ENCODE results near the gene NKD1. TPM values are rescaled to one million over a fixed set of nuclear protein-coding genes. Genes with fewer than 3 reads are reported as not detected.

NKD1 gene
- total RNA-seq, 1 donor = 1.2 TPM

DNA sequence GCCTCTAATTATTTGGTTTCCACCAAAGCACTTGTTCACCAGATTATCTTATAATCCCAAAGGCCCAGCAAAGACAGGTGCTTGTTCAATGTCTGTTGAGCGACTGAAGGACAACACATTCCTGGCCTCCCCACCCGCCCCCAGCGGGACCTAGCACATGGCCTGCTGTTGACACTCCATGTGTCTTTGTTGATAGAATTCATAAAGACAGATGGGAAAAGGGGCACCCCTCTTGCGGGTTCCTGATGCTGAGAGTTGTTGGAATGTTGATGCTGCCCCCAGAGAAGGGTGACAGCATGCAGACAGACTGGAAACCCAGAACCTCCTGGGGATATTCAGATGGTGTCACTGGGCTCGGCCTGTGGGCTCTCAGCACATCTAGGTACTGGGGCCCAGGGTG lies 96.0 kb downstream of the NKD1 start:
- H3K27me3 ChIP-seq (ENCODE audit: insufficient read depth, low read length) = no peaks in the 10 kb centered on the region
- no peaks in the 10 kb centered on the region for H3K9me3 ChIP-seq (ENCODE audit: low read depth, low read length)
- H3K4me3 ChIP-seq (ENCODE audit: low read length) = no peak overlapping the region
- no peaks in the 10 kb centered on the region for H3K4me1 ChIP-seq (ENCODE audit: insufficient read depth, low read length)

DNA sequence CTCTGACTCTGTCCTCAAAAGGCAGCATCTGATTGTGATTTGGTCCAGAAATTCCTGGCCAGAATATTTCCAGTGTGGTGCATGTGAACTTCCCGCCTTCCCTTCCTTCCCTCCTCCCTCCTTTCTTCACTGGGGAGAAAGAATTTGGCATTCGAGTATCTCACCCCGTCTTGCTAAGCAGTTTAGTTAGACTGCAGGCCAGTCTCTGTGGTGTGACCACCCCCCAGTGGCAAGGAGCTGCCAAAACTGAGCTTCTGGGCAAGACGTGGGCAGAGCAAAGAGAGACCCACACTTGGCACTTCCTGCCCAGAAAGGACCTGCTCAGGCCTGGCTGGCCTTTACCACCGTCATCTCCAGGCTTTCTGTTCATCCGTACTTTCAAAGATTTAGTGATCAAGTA lies 96.5 kb downstream of the NKD1 start:
- Histone ChIP-seq H3K4me3 (ENCODE audit: low read length) (no peak overlapping the region), H3K27me3 (ENCODE audit: insufficient read depth, low read length) (no peaks in the 10 kb centered on the region), H3K9me3 (ENCODE audit: low read depth, low read length) (no peaks in the 10 kb centered on the region), H3K4me1 (ENCODE audit: insufficient read depth, low read length) (no peaks in the 10 kb centered on the region)

DNA sequence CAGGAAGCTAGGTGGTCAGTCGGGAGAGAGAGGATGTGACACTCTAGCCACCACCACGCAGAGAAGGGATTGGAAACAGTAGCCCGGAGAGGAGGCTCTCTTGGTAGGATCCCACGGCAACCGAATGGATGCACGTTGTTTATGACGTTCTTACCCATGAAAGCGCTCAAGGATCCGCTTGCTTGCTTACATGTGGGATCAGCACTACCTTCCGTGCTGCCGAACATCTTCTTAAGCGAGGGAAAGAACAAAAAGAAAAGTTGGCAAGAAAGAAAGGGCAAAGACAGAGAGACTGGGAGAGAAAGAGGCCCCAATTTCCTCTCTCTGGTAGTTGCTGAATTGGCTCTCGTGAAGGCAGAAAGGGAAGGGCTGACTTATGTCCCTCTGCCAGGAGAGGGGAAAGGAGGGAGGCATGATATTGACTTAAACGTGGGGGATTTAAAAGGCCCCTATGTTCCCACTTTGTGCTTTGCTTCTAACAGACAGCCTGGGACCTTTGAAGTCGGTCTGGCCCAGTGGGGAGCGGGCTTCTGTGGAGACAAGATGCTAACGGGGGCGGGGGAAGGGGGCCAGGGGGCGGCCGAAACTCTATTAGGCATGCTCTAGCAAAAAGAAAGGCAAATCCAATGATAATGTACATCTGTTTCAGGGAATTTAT lies 97.5 kb downstream of the NKD1 start:
- Histone ChIP-seq H3K27me3 (ENCODE audit: insufficient read depth, low read length) (no peaks in the 10 kb centered on the region), H3K4me1 (ENCODE audit: insufficient read depth, low read length) (no peaks in the 10 kb centered on the region), H3K9me3 (ENCODE audit: low read depth, low read length) (no peaks in the 10 kb centered on the region), H3K4me3 (ENCODE audit: low read length) (no peak overlapping the region)

DNA sequence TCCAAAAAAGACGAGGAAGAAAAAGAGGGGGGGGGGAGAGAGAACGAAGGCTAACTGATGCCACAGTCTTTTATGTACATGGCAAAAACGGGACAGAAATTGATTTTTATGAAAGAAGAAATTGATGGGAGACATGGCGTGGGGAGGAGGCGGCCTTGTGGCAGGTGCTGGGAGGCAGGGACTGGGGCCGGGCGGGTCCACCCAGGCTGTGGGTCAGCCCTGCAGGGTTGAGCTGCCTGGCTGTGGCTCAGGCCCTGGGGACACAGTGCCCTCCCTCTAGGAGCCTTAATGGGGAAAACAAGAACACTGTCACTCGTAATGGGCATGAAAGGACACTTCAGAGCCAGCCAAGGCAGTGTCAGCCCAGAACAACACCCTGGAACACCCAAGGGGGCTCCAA lies 98.1 kb downstream of the NKD1 start:
- no peaks in the 10 kb centered on the region for H3K27me3 ChIP-seq (ENCODE audit: insufficient read depth, low read length)
- no peak overlapping the region for H3K4me3 ChIP-seq (ENCODE audit: low read length)
- H3K9me3 ChIP-seq (ENCODE audit: low read depth, low read length) = no peaks in the 10 kb centered on the region
- no peaks in the 10 kb centered on the region for H3K4me1 ChIP-seq (ENCODE audit: insufficient read depth, low read length)

DNA sequence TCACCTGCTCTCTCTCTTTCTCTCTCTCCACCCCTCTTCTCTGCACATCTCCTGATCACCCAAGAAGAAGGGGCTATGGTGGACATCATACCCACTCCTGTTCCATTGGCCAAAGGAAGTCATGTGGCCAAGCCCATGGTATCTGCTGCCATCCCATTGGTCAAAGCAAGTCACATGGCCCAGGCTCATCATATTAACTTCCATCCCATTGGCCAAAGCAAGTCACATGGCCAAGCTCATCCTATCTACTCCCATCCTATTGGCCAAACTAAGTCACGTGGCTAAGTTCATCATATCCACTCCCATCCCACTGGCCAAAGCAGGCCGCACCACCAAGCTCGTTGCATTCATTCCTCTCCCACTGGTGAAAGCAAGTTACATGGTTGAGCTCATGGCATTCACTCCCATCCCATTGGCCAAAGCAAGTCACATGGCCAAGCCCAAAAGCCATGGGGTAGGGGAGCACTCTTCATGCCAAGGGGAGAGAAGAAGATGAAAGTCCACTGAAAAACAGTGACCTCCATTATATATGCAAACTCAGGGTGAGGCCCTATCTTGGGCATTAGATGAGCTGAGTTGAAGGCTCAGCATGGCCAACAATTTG lies 103.7 kb downstream of the NKD1 start:
- no peaks in the 10 kb centered on the region for H3K9me3 ChIP-seq (ENCODE audit: low read depth, low read length)
- no peaks in the 10 kb centered on the region for H3K4me1 ChIP-seq (ENCODE audit: insufficient read depth, low read length)
- H3K4me3 ChIP-seq (ENCODE audit: low read length) = no peak overlapping the region
- no peaks in the 10 kb centered on the region for H3K27me3 ChIP-seq (ENCODE audit: insufficient read depth, low read length)

DNA sequence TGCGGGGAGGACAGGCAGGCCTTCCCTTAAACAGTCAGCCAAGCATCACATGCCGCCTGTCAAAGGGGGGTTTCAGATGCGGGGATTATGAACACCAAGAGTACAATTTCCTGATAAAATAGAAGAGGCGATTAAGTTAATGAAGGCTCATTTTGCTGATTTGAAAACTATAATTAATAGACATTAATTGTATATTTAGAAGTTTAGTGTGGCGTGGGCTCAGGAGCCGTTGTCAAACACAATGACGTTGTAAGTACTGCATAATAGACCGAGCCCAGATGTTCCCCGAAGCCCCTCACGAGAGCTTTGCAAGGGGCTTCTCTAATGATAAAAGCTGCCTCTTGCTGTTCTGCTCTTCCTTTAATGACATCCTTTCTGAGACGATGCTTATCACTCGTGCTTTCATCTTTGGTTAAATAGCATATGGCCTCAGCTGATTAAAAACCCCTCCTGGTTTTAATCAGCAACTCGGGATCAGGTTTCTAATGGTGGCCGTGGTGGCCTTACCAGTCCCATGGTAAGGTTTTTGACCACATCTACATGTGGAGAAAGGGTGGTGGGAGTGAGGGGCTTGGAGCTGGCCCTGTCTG lies 104.7 kb downstream of the NKD1 start:
- no peaks in the 10 kb centered on the region for H3K27me3 ChIP-seq (ENCODE audit: insufficient read depth, low read length)
- no peaks in the 10 kb centered on the region for H3K4me1 ChIP-seq (ENCODE audit: insufficient read depth, low read length)
- H3K4me3 ChIP-seq (ENCODE audit: low read length) = no peak overlapping the region
- no peaks in the 10 kb centered on the region for H3K9me3 ChIP-seq (ENCODE audit: low read depth, low read length)

DNA sequence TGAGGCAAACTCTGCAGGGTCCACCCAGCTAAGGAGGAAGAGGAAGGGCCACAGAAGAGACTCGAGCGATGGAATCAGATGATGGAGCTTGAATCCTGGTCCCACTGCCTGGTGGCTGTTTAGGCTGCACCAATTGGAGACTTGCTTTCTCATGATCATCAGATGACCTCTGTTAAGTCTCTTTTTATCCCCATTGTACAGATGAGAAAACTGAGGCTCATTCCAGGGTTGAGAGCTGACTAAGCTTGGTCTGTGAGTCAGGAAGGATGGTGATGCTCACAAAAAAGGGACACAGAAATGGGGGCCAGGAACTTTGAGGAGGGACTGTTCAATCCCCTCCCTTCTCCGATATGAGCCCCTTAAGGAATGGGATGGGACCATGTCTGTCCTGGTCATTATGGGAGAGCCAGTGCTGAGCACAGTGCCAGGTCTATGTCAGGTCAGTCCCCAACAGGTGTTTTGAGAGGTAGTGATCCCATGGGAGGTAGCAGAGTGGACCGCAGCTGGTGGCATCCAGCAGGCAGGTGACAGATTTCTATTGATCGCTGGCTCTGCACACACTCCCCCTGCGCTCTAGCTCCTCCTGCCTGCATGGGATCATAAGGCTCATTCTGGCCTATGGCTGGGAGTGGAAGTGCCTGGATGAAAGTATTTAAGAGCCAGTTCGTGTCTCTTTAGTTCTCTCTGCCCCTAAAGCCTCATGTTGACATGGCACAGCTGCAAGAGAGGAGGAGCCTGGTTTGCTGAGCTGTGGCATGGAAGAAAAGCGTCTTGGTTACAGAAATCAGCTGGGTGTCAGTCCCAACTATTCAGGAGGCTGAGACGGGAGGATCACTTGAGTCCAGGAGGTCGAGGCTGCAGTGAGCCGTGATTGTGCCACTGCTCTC lies 105.7 kb downstream of the NKD1 start:
- H3K4me1 ChIP-seq (ENCODE audit: insufficient read depth, low read length) = no peaks in the 10 kb centered on the region
- no peaks in the 10 kb centered on the region for H3K9me3 ChIP-seq (ENCODE audit: low read depth, low read length)
- H3K27me3 ChIP-seq (ENCODE audit: insufficient read depth, low read length) = no peaks in the 10 kb centered on the region
- no peak overlapping the region for H3K4me3 ChIP-seq (ENCODE audit: low read length)

DNA sequence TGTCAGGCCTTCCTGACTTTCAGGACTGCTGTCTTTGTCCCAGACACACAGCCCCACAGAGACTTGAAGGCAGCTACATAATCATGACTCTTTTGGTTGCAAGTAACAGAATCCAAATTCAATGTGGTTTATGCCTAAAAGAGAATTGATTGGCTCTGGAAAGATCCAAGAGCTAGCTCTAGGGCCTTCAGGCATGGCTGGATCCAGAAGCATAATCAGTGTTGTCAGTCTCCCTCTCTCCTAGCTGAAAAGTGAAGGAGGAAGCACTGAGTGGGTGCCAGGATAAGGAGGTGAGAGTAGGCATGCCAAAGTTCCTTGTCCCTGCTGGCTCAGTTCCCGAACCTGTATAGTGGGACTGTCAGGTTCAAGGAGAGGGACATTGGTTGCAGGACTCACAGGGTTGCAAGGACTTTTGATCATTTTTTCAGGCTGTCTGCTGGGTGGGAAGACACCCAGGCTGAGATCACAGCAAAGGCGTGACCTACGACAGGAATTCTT lies 107.4 kb downstream of the NKD1 start:
- Histone ChIP-seq H3K9me3 (ENCODE audit: low read depth, low read length) (no peaks in the 10 kb centered on the region), H3K4me1 (ENCODE audit: insufficient read depth, low read length) (no peaks in the 10 kb centered on the region), H3K27me3 (ENCODE audit: insufficient read depth, low read length) (no peaks in the 10 kb centered on the region), H3K4me3 (ENCODE audit: low read length) (no peak overlapping the region)

DNA sequence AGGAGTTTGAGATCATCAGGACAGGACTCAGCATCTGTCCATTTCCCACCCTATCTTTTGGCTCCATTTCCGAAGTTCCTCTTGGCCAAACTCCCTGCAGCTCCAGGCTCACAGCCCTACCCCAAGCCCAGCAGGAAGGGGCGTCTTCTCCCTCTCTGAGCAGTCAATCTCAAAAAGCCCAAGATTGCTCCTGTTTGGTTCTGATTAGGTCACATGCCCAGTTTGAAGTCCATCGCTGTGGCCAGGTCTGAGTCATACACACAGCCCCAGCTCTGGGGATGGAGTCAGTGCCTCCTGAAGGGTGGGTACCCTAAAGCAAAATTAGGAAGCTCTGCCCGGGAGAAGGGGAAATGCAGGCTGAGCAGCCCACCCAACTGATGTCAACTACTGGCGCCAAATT lies 109.0 kb downstream of the NKD1 start:
- no peaks in the 10 kb centered on the region for H3K4me1 ChIP-seq (ENCODE audit: insufficient read depth, low read length)
- H3K27me3 ChIP-seq (ENCODE audit: insufficient read depth, low read length) = no peaks in the 10 kb centered on the region
- H3K4me3 ChIP-seq (ENCODE audit: low read length) = no peak overlapping the region
- H3K9me3 ChIP-seq (ENCODE audit: low read depth, low read length) = no peaks in the 10 kb centered on the region

DNA sequence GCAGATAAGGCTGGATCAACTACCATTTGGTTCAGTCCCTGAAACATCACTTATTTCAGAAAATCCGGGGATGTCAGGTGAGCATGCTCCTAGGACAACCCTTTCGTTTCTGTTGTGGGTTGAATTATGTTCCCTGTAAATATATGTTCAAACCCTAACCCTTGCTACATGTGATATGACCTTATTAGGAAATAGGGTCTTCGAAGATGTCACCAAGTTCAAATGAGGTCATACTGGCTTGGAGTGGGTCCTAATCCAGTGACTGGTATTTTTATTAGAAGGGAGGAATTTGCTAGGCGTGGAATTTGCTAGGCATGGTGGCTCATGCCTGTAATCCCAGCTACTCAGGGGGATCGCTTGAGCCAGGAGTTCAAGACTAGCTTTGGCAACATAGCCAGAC lies 111.6 kb downstream of the NKD1 start:
- H3K4me3 ChIP-seq (ENCODE audit: low read length) = no peak overlapping the region
- H3K9me3 ChIP-seq (ENCODE audit: low read depth, low read length) = no peaks in the 10 kb centered on the region
- no peaks in the 10 kb centered on the region for H3K27me3 ChIP-seq (ENCODE audit: insufficient read depth, low read length)
- peaks cover 6% of the 10 kb centered on the region for H3K4me1 ChIP-seq (ENCODE audit: insufficient read depth, low read length)

DNA sequence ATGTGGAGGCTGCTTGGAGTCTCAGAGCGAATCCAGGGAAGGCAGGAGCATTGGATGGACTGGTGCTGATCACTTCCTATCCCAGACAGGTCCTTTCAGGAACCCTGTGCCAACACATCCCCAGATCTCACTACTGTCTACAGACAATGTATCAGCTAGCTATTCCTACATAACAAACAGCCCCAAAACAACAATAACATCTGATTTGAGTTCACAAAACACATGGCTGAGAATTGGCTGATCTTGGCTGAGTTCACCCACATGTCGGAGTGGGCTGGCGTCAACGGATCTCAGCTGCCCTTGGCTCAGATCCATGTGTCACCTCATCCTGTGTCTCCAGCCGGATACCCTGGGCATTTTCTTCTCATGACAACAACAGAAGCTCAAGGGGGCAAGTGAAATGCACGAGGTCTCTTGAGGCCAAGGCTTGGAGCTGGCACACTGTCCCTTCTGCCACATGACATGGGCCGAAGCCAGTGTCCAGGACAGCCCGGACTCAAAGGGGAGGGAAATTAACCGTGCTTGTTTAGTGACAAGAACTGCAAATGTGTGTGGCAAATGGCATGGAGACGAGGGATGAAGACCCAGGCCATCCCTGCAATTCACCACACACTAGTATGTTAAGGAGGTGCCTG lies 114.2 kb downstream of the NKD1 start:
- H3K4me1 ChIP-seq (ENCODE audit: insufficient read depth, low read length) = peaks cover 33% of the 10 kb centered on the region
- no peaks in the 10 kb centered on the region for H3K27me3 ChIP-seq (ENCODE audit: insufficient read depth, low read length)
- H3K4me3 ChIP-seq (ENCODE audit: low read length) = no peak overlapping the region
- H3K9me3 ChIP-seq (ENCODE audit: low read depth, low read length) = no peaks in the 10 kb centered on the region

DNA sequence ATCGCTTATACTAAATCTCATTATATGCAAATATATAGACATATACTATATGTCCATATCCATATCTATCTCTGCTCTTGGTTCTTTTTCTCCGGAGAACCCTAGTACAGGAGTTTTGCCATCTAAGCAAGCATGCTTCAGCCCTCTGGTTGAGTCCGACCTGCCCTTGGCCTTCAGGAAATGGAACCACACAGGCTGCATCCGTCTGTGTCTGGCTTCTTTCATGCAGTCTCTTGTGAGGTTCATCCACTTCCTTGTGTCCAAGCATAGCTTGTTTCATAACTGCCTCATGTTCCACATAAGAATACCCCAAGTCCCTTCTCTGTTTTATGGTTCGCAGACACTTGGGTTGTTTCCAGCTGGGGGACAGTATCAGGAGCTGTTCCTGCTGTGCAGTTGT lies 116.1 kb downstream of the NKD1 start:
- Histone ChIP-seq H3K4me1 (ENCODE audit: insufficient read depth, low read length) (peaks cover 38% of the 10 kb centered on the region), H3K27me3 (ENCODE audit: insufficient read depth, low read length) (no peaks in the 10 kb centered on the region), H3K4me3 (ENCODE audit: low read length) (no peak overlapping the region), H3K9me3 (ENCODE audit: low read depth, low read length) (no peaks in the 10 kb centered on the region)

DNA sequence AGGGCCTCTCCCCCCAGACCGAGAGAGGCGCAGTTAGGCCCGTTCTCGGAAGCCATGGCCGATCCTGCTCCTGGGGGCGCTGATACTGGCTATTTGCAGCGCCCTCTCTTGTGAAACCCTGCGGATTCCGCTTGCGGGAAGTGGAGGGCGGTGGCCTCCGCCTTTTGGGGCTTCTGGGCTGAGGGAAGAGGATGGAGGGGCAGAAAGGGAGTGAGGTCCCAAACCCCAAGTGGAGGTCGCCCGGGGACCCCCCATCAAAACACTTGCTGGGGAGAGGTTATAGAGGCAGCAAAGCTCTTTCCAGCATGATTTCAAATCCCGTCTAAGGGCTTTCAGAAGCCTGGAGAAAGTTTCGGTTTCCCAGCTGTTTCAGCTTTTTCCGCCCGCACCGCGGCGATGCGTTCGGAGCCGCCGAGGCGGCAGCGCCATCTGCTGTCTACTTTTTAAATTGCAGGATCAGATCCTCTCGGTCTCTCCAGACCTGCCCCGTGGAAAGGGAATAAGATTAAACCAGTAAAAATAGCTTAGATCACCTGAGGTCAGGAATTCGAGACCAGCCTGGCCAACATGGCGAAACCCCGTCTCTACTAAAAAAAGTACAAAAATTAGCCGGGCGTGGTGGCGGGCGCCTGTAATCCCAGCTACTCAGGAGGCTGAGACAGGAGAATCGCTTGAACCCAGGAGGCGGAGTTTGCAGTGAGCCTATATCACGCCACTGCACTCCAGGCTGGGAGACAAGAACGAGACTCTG lies 117.1 kb downstream of the NKD1 start:
- Histone ChIP-seq H3K27me3 (ENCODE audit: insufficient read depth, low read length) (no peaks in the 10 kb centered on the region), H3K4me3 (ENCODE audit: low read length) (peak overlapping the region; percentile 36), H3K4me1 (ENCODE audit: insufficient read depth, low read length) (peaks cover 38% of the 10 kb centered on the region)

More for the DNA sequence above, 117.1 kb downstream of the NKD1 start:
- no peaks in the 10 kb centered on the region for H3K9me3 ChIP-seq (ENCODE audit: low read depth, low read length)

Data from mononuclear cell (primary cell).